Measurements from ENCODE around the gene ODF2L. TPM values are rescaled to one million over a fixed set of nuclear protein-coding genes. Genes with fewer than 3 reads are reported as not detected.

ODF2L gene
- total RNA-seq, 1 experiment from 2014 or later, result 33.6 TPM

GRCh38 chr1:86434059-86434458 lies 37.9 kb upstream of the ODF2L start:
- Histone ChIP-seq H3K27ac (no peak overlapping the region), H3K4me2 (peak overlapping the region; percentile 38), H3K4me1 (replicated peaks; ENCODE audit: insufficient read depth) (peaks cover 42% of the 10 kb centered on the region), H3K4me3 (no peak overlapping the region), H3K36me3 (ENCODE audit: low read depth) (no peaks in the 10 kb centered on the region), H3K27me3 (ENCODE audit: insufficient read depth, low read depth) (no peaks in the 10 kb centered on the region), H3K79me2 (ENCODE audit: low read depth) (no peaks in the 10 kb centered on the region), H4K20me1 (ENCODE audit: insufficient read depth) (no peaks in the 10 kb centered on the region), H2AFZ (no peak overlapping the region), H3F3A (ENCODE audit: insufficient read depth, low read depth) (peaks cover 28% of the 10 kb centered on the region), H3K9me3 (ENCODE audit: insufficient read depth, low read depth) (peaks cover 10% of the 10 kb centered on the region; the same call in 1 of the 2 replicates), H3K9me2 (ENCODE audit: insufficient read depth) (no peaks in the 10 kb centered on the region)
- CTCF ChIA-PET, result no interaction called here
- intact Hi-C loops (cut with micrococcal nuclease; ENCODE audit: unreplicated experiment), result no loop called here
- POLR2A ChIA-PET (ENCODE audit: unreplicated experiment), result no interaction called here
- DNase-seq, result no peak
- BruUV-seq (replicated peaks), result no TSS peak
- no peak for TF ChIP-seq CTCF (conservative IDR thresholded peaks at IDR 0.05)

DNA sequence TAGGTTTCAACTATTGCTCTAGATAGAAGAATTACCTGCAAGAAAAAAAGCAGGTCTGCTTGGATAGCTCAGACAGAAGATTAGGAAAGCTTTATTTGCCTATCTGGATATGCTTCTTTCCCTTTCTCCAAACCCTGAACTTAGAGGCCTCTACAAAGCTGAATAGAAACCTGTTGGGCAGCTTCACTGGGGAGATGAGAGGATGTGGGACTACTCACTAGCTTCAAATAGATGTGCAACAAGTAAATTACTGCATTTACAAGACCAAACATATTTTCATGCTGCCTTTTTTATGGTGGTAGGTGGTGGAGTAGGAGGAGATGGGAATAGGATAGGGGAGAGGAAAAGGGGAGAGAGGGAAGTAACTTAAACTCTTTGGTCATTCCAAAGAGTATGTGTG lies 34.3 kb upstream of the ODF2L start:
- intact Hi-C loops (cut with micrococcal nuclease; ENCODE audit: unreplicated experiment), result no loop called here
- H3K27me3 ChIP-seq (ENCODE audit: insufficient read depth, low read depth), result no peaks in the 10 kb centered on the region
- H3K4me2 ChIP-seq, result peak overlapping the region; percentile 68
- no peaks in the 10 kb centered on the region for H3K9me2 ChIP-seq (ENCODE audit: insufficient read depth)
- H3K4me3 ChIP-seq, result peak overlapping the region; percentile 15; the same call in 1 of the 2 replicates
- peak overlapping the region; percentile 25; the same call in 1 of the 2 replicates for H2AFZ ChIP-seq
- peak; percentile 18 to 82 for DNase-seq
- no peaks in the 10 kb centered on the region for H3K79me2 ChIP-seq (ENCODE audit: low read depth)
- peaks cover 28% of the 10 kb centered on the region for H3F3A ChIP-seq (ENCODE audit: insufficient read depth, low read depth)
- no peaks in the 10 kb centered on the region for H4K20me1 ChIP-seq (ENCODE audit: insufficient read depth)
- peak overlapping the region; percentile 87 for H3K27ac ChIP-seq
- CTCF ChIA-PET, result interaction anchor here (0.6 to 0.7 kb wide), 2 partner anchors 36 to 74 kb away, joined by 3 to 6 read pairs; no protein-coding TSS in a partner anchor
- BruUV-seq (replicated peaks), result no TSS peak
- no peaks in the 10 kb centered on the region for H3K36me3 ChIP-seq (ENCODE audit: low read depth)
- TF ChIP-seq EZH2 (IDR thresholded peaks at IDR 0.05; ENCODE audit: low read depth), result no peak
- no peak for TF ChIP-seq CTCF (conservative IDR thresholded peaks at IDR 0.05)
- peaks cover 22% of the 10 kb centered on the region; the same call in 1 of the 2 replicates for H3K9me3 ChIP-seq (ENCODE audit: insufficient read depth, low read depth)
- peaks cover 47% of the 10 kb centered on the region for H3K4me1 ChIP-seq (replicated peaks; ENCODE audit: insufficient read depth)
- POLR2A ChIA-PET (ENCODE audit: unreplicated experiment), result interaction anchor here (0.7 kb wide), 1 partner anchor 34 kb away, joined by 4 read pairs; the partner anchor contains the start of gene ODF2L

DNA sequence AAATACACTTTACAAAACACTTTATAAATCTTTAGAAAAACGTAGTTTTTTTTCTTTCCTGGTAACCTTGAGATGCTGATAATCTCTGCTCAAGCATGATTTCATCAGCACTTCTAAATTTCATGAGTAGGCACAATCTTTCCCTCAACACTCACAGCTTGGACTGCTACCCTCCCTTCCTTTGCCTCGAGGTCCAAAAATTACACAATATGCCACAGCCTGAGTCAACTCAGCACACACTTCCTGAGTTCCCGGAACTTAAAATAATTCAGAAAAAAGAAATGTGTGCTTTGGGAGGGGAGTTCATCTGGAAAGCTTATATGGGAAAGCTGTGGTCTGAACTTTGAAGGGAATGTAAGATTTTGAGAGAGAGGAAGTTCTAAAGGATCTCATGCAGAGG lies 33.7 kb upstream of the ODF2L start:
- ChIA-PET CTCF (interaction anchor here (0.6 to 0.7 kb wide), 3 partner anchors 36 to 274 kb away, joined by 3 to 6 read pairs (median 3); partner anchors contain the start of gene SH3GLB1), POLR2A (ENCODE audit: unreplicated experiment) (interaction anchor here (0.7 kb wide), 1 partner anchor 34 kb away, joined by 4 read pairs; the partner anchor contains the start of gene ODF2L)
- no peaks in the 10 kb centered on the region for H3K79me2 ChIP-seq (ENCODE audit: low read depth)
- no peaks in the 10 kb centered on the region for H3K9me2 ChIP-seq (ENCODE audit: insufficient read depth)
- peak overlapping the region; percentile 68 for H3K4me2 ChIP-seq
- TF ChIP-seq CTCF (conservative IDR thresholded peaks at IDR 0.05) (no peak), EZH2 (IDR thresholded peaks at IDR 0.05; ENCODE audit: low read depth) (no peak)
- DNase-seq, result peak; percentile 50 to 96
- no peaks in the 10 kb centered on the region for H4K20me1 ChIP-seq (ENCODE audit: insufficient read depth)
- peaks cover 28% of the 10 kb centered on the region for H3F3A ChIP-seq (ENCODE audit: insufficient read depth, low read depth)
- H3K4me3 ChIP-seq, result peak overlapping the region; percentile 15; the same call in 1 of the 2 replicates
- H3K9me3 ChIP-seq (ENCODE audit: insufficient read depth, low read depth), result peaks cover 22% of the 10 kb centered on the region; the same call in 1 of the 2 replicates
- H2AFZ ChIP-seq, result peak overlapping the region; percentile 44
- intact Hi-C loops (cut with micrococcal nuclease; ENCODE audit: unreplicated experiment), result no loop called here
- no TSS peak for BruUV-seq (replicated peaks)
- H3K27ac ChIP-seq, result peak overlapping the region; percentile 87
- no peaks in the 10 kb centered on the region for H3K36me3 ChIP-seq (ENCODE audit: low read depth)
- no peaks in the 10 kb centered on the region for H3K27me3 ChIP-seq (ENCODE audit: insufficient read depth, low read depth)
- peaks cover 42% of the 10 kb centered on the region for H3K4me1 ChIP-seq (replicated peaks; ENCODE audit: insufficient read depth)

Measured in PC-9 (cell line).